ENCODE data around the gene COPS2. TPM values are rescaled to one million over a fixed set of nuclear protein-coding genes. Genes with fewer than 3 reads are reported as not detected.

Gene COPS2
- total RNA-seq, 5 donors from 2014 or later (not counting 1 experiment from before 2014, with no cell fraction given) = 41.3 to 104 (median 45.6) TPM

DNA sequence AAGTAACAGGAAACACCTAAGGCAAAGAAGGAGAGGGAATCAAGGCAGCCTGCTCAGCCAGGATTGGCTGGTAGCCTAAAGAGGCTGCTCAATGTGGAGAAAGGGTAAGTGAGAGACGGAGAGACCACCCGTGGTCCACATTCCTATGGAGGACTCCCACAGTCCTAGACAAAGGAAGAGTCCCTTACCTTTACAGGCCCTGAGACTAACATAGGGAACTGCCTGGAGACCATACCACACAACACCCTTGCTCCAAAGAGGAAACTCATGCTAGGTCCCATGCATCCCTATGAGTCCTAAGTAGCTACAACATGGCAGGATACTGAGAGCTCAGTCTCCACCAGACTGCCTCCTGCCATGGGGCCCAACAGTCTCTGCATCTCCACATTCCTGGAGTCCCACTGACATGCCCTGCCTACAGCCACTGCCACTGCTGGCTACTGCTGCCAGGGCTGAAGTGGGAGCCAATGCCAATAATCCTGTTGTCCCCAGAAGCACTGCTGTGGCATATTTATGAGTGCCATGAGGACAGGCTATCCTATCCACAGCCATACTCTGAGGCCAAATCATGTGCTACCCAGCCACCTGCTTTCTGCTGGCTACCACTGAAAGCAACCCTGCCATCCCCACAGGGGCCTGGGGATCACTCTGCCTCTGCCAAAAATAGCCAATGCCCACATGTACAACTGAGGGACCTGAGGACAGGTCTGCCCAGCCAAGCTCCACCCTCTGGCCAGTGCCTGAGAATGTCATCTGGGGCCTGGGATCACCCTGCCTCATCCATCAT, 45.0 kb downstream of the COPS2 start:
- WGBS (ENCODE audit: insufficient coverage) = 100% methylated on average over 1 of the region's 2 CpGs
- H3K4me3 Mint-ChIP-seq = no peak overlapping the region

DNA sequence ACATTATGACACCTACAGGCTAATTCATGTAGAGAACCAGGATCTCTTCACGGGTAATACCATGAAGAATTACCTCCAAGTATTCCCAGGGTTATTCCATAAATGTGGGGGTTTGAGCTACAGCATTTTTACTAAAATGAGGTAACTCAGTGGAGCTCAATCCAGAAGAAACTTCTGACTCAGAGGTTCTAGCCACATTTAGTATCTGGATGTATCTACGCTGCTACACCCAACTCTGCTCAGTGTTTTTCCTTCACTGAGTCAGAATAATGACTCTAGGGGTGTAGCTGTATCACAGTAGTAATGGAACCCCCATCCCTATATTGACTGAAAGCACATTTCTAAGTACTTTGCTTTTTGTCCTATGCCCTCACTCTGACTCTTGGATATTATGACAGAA, 52.4 kb downstream of the COPS2 start:
- CTCF ChIA-PET = no interaction called here
- no peaks in the 10 kb centered on the region for H3K9me3 ChIP-seq
- DNase-seq (no peak), ATAC-seq (replicated peaks in 1 of 4) (no peak)
- Mint-ChIP-seq H3K36me3 (peaks cover 17% of the 10 kb centered on the region), H3K27me3 (no peaks in the 10 kb centered on the region), H3K4me1 (peaks cover 0 to 4% (median 2%) of the 10 kb centered on the region in 3 donors), H3K27ac (no peak overlapping the region), H3K9me3 (no peaks in the 10 kb centered on the region), H3K4me3 (no peak overlapping the region)
- POLR2A ChIA-PET = interaction anchor here in 1 of 2 donors (0.6 kb wide), 1 partner anchor 1652 kb away, joined by 4 read pairs; no protein-coding TSS in a partner anchor
- no peaks in the 10 kb centered on the region for H3K27me3 ChIP-seq (replicated peaks in 1 of 2; ENCODE audit: control insufficient read depth in 2 of 2, extremely low read depth in 1 of 2, insufficient read depth in 2 of 2, low read length in 1 of 2)
- no peak overlapping the region for H3K4me3 ChIP-seq (ENCODE audit: control insufficient read depth in 1 of 2, extremely low read depth in 1 of 2, low read length in 1 of 2)
- peaks cover 0 to 9% of the 10 kb centered on the region in 2 donors for H3K36me3 ChIP-seq (ENCODE audit: control insufficient read depth in 2 of 2, extremely low read depth in 1 of 2, insufficient read depth in 1 of 2, low read length in 1 of 2)
- no peak overlapping the region for H3K27ac ChIP-seq (ENCODE audit: low read length)
- no peaks in the 10 kb centered on the region for H3K4me1 ChIP-seq (ENCODE audit: control insufficient read depth in 1 of 2, extremely low read depth in 1 of 2, insufficient read depth in 2 of 2, low read length in 2 of 2)
- WGBS (ENCODE audit: insufficient coverage) = no CpG with 5 or more reads among the region's 2 CpGs

More for the DNA sequence above, 45.0 kb downstream of the COPS2 start:
- Histone ChIP-seq H3K9me3 (no peaks in the 10 kb centered on the region), H3K4me3 (ENCODE audit: control insufficient read depth in 1 of 2, extremely low read depth in 1 of 2, low read length in 1 of 2) (no peak overlapping the region), H3K36me3 (ENCODE audit: control insufficient read depth in 2 of 2, extremely low read depth in 1 of 2, insufficient read depth in 1 of 2, low read length in 1 of 2) (peaks cover 0 to 22% of the 10 kb centered on the region in 2 donors), H3K27me3 (replicated peaks in 1 of 2; ENCODE audit: control insufficient read depth in 2 of 2, extremely low read depth in 1 of 2, insufficient read depth in 2 of 2, low read length in 1 of 2) (no peaks in the 10 kb centered on the region), H3K4me1 (ENCODE audit: control insufficient read depth in 1 of 2, extremely low read depth in 1 of 2, insufficient read depth in 2 of 2, low read length in 2 of 2) (no peaks in the 10 kb centered on the region), H3K27ac (ENCODE audit: low read length) (no peak overlapping the region)
- ATAC-seq (replicated peaks in 1 of 4) = no peak
- Mint-ChIP-seq H3K9me3 (peaks cover 8 to 18% (median 14%) of the 10 kb centered on the region in 3 donors), H3K36me3 (peaks cover 64% of the 10 kb centered on the region), H3K4me1 (peaks cover 0 to 4% (median 2%) of the 10 kb centered on the region in 3 donors), H3K27ac (no peak overlapping the region), H3K27me3 (no peaks in the 10 kb centered on the region)
- no peak for DNase-seq
- POLR2A ChIA-PET = no interaction called here
- CTCF ChIA-PET = no interaction called here

DNA sequence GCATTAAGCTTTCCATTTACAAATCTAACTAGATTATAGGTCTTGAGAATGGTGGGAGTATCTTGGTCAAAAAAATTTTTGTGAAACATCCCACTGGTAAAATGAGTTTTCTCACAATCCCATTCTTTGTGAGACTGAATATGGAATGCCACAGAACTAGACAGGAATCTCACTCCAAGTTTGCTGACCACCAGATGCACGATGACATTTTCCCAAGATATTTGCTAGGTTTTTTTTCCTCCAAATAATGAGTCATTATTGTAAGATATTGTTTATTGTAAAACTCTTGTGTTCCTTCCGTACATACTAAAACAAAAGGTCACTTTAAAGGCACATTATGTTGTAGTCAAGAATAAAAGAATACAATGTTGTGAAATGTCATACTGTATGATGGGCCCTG, 53.9 kb downstream of the COPS2 start:
- Mint-ChIP-seq H3K9me3 (no peaks in the 10 kb centered on the region), H3K27ac (no peak overlapping the region), H3K4me1 (peaks cover 0 to 4% (median 2%) of the 10 kb centered on the region in 3 donors), H3K36me3 (peaks cover 23% of the 10 kb centered on the region), H3K4me3 (no peak overlapping the region), H3K27me3 (no peaks in the 10 kb centered on the region)
- no peak overlapping the region for H3K27ac ChIP-seq (ENCODE audit: low read length)
- no peaks in the 10 kb centered on the region for H3K27me3 ChIP-seq (replicated peaks in 1 of 2; ENCODE audit: control insufficient read depth in 2 of 2, extremely low read depth in 1 of 2, insufficient read depth in 2 of 2, low read length in 1 of 2)
- no peak for ATAC-seq (replicated peaks in 1 of 4)
- H3K36me3 ChIP-seq (ENCODE audit: control insufficient read depth in 2 of 2, extremely low read depth in 1 of 2, insufficient read depth in 1 of 2, low read length in 1 of 2) = peaks cover 0 to 9% of the 10 kb centered on the region in 2 donors
- no peak for DNase-seq
- no peaks in the 10 kb centered on the region for H3K9me3 ChIP-seq
- ChIA-PET POLR2A (no interaction called here), CTCF (no interaction called here)
- no CpG with 5 or more reads among the region's 2 CpGs for WGBS (ENCODE audit: insufficient coverage)
- H3K4me1 ChIP-seq (ENCODE audit: control insufficient read depth in 1 of 2, extremely low read depth in 1 of 2, insufficient read depth in 2 of 2, low read length in 2 of 2) = no peaks in the 10 kb centered on the region
- H3K4me3 ChIP-seq (ENCODE audit: control insufficient read depth in 1 of 2, extremely low read depth in 1 of 2, low read length in 1 of 2) = no peak overlapping the region

DNA sequence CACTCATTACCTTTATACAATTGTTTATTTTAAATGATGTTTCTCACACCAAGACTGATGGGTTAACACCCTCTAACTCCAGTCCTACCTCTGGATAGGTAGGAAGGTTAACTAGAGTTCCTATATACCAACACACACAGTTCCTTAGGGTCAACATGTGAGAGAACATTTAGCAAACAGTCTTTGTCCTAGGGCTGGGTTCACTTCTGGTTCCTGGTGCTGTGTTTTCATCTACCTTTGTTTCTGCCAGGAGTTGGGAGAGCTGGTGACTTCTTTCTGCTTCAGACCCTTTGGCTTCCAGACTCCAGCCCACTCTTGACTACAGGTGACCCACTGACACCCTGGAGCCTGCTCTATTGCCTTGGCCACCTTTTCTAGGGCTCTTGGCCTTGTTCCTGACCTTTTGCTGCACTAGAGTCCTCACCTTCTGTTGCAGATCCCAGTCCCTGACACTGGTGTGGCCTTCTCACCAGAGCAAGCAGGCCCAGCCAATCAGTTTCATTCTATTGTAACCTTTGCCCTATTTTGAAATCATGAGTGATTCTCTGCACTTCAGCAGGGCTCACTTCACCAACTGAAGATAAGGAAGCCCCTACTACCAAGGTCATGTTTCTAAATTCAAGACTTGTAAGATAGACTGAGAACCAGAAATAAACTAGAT, 59.2 kb downstream of the COPS2 start:
- H3K36me3 Mint-ChIP-seq = peaks cover 11% of the 10 kb centered on the region
- no peaks in the 10 kb centered on the region for H3K9me3 Mint-ChIP-seq
- H3K27ac ChIP-seq (ENCODE audit: low read length) = no peak overlapping the region
- H3K36me3 ChIP-seq (ENCODE audit: control insufficient read depth in 2 of 2, extremely low read depth in 1 of 2, insufficient read depth in 1 of 2, low read length in 1 of 2) = no peaks in the 10 kb centered on the region
- no peaks in the 10 kb centered on the region for H3K4me1 Mint-ChIP-seq
- ATAC-seq (replicated peaks in 1 of 4) = no peak
- no peak overlapping the region for H3K27ac Mint-ChIP-seq
- POLR2A ChIA-PET = no interaction called here
- no peaks in the 10 kb centered on the region for H3K9me3 ChIP-seq
- no peak overlapping the region for H3K4me3 Mint-ChIP-seq
- H3K4me1 ChIP-seq (ENCODE audit: control insufficient read depth in 1 of 2, extremely low read depth in 1 of 2, insufficient read depth in 2 of 2, low read length in 2 of 2) = no peaks in the 10 kb centered on the region
- CTCF ChIA-PET = no interaction called here
- no peaks in the 10 kb centered on the region for H3K27me3 Mint-ChIP-seq
- no peaks in the 10 kb centered on the region for H3K27me3 ChIP-seq (replicated peaks in 1 of 2; ENCODE audit: control insufficient read depth in 2 of 2, extremely low read depth in 1 of 2, insufficient read depth in 2 of 2, low read length in 1 of 2)
- DNase-seq = no peak
- H3K4me3 ChIP-seq (ENCODE audit: control insufficient read depth in 1 of 2, extremely low read depth in 1 of 2, low read length in 1 of 2) = no peak overlapping the region

DNA sequence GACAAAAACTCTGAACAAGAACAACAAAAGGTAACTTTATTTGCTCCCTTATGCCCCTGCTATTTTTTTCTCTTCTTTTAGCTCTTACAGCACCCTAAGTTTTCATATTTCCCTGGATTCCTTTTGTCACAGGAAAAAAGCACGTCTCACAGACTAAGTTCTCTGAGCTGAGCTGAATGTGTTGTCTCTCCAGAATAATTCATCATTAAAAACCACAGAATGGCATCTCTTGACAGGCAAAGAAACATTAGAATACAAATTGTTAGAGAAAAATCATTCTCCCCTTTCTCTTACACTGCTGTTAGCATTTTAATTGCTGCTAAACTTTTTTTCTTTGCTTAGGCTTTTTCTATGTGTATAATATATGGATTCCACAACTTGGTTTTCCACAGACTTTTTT, 60.5 kb downstream of the COPS2 start:
- no peaks in the 10 kb centered on the region for H3K9me3 Mint-ChIP-seq
- no peak overlapping the region for H3K27ac Mint-ChIP-seq
- ATAC-seq (replicated peaks in 1 of 4) = no peak
- WGBS (ENCODE audit: insufficient coverage) = 60% methylated on average over 1 of the region's 1 CpG
- CTCF ChIA-PET = no interaction called here
- no peaks in the 10 kb centered on the region for H3K4me1 Mint-ChIP-seq
- H3K4me1 ChIP-seq (ENCODE audit: control insufficient read depth in 1 of 2, extremely low read depth in 1 of 2, insufficient read depth in 2 of 2, low read length in 2 of 2) = no peaks in the 10 kb centered on the region
- no peaks in the 10 kb centered on the region for H3K27me3 Mint-ChIP-seq
- POLR2A ChIA-PET = no interaction called here
- no peaks in the 10 kb centered on the region for H3K9me3 ChIP-seq
- no peak overlapping the region for H3K4me3 ChIP-seq (ENCODE audit: control insufficient read depth in 1 of 2, extremely low read depth in 1 of 2, low read length in 1 of 2)
- H3K27ac ChIP-seq (ENCODE audit: low read length) = no peak overlapping the region
- no peak for DNase-seq
- H3K27me3 ChIP-seq (replicated peaks in 1 of 2; ENCODE audit: control insufficient read depth in 2 of 2, extremely low read depth in 1 of 2, insufficient read depth in 2 of 2, low read length in 1 of 2) = no peaks in the 10 kb centered on the region
- H3K36me3 ChIP-seq (ENCODE audit: control insufficient read depth in 2 of 2, extremely low read depth in 1 of 2, insufficient read depth in 1 of 2, low read length in 1 of 2) = no peaks in the 10 kb centered on the region
- H3K36me3 Mint-ChIP-seq = peaks cover 11% of the 10 kb centered on the region
- no peak overlapping the region for H3K4me3 Mint-ChIP-seq

DNA sequence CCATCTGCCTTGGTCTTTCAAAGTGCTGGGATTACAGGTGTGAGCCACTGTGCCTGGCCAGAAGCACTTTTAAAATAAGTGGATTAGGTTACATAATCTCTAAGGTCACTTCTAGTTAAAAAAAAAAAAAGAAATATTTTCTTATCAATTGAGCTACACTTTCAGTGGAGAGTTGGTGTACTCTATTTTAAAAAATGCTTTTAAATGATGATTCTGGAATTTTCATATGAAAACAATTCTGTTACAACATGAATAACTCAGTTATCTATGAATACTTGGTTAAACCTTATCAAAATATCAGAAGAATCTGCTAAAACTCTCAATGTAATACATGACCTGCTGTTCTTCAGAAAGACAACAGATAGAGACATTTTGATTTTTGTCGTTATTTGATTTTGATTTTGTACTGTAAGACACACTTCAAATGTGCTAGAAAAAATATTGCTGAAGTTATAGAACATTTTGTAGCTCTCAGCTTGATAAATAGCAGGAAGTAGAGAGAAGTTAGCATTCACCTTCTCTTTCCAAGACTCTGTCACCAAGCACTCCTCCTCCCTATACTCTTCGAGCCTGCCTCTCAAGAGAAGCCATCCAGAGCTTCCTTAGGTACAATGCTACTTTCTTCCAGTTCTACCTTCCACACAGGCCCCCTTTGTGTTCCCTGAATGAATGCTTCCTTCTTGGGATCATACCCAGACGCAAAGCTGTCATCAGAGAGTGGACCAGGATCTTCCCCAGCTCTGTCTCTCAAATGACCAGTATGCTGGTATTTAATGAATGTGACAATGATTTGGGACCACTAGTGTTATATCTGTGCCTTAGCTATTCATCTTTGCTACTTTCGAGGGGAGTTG, 61.9 kb downstream of the COPS2 start:
- Mint-ChIP-seq H3K4me3 (no peak overlapping the region), H3K27ac (no peak overlapping the region), H3K4me1 (no peaks in the 10 kb centered on the region), H3K9me3 (no peaks in the 10 kb centered on the region), H3K27me3 (no peaks in the 10 kb centered on the region), H3K36me3 (peaks cover 11% of the 10 kb centered on the region)
- no peaks in the 10 kb centered on the region for H3K4me1 ChIP-seq (ENCODE audit: control insufficient read depth in 1 of 2, extremely low read depth in 1 of 2, insufficient read depth in 2 of 2, low read length in 2 of 2)
- no peak overlapping the region for H3K27ac ChIP-seq (ENCODE audit: low read length)
- H3K9me3 ChIP-seq = no peaks in the 10 kb centered on the region
- no peaks in the 10 kb centered on the region for H3K36me3 ChIP-seq (ENCODE audit: control insufficient read depth in 2 of 2, extremely low read depth in 1 of 2, insufficient read depth in 1 of 2, low read length in 1 of 2)
- WGBS (ENCODE audit: insufficient coverage) = no CpG with 5 or more reads among the region's 4 CpGs
- POLR2A ChIA-PET = no interaction called here
- CTCF ChIA-PET = interaction anchor here in 1 of 2 donors (0.7 kb wide), 1 partner anchor 614 kb away, joined by 4 read pairs; no protein-coding TSS in a partner anchor
- no peak for DNase-seq
- no peak overlapping the region for H3K4me3 ChIP-seq (ENCODE audit: control insufficient read depth in 1 of 2, extremely low read depth in 1 of 2, low read length in 1 of 2)
- ATAC-seq (replicated peaks in 1 of 4) = no peak
- H3K27me3 ChIP-seq (replicated peaks in 1 of 2; ENCODE audit: control insufficient read depth in 2 of 2, extremely low read depth in 1 of 2, insufficient read depth in 2 of 2, low read length in 1 of 2) = no peaks in the 10 kb centered on the region

All from T-cell (primary cell).